AG04450 (cell line): ENCODE measurements around the gene MTA1. TPM values are rescaled to one million over a fixed set of nuclear protein-coding genes. Genes with fewer than 3 reads are reported as not detected.

ENCODE experiments used
- CTCF ChIA-PET: fragments of 300-600, 350-600 bp; formaldehyde crosslinking; extraction: SDS; loops from one replicate; lab custom pipeline; 2022; ENCODE audit warnings: antibody characterized with exemption, inconsistent platforms; lab: Charles Lee
- POLR2A ChIA-PET: fragments of 350-600 bp; formaldehyde crosslinking; extraction: SDS; loops from one replicate; lab custom pipeline; 2021; ENCODE audit warnings: antibody characterized with exemption, inconsistent platforms; lab: Yijun Ruan, JAX
- DNase-seq: peaks from one replicate; pipeline ENCODE4 v3.0.0-alpha.2; 2011; ENCODE audit warnings: low read depth, low spot score
- H3K27ac ChIP-seq: one replicate; pipeline ENCODE4 v1.5.1; 2012; ENCODE audit warnings: low read depth, low read length, control low read depth
- H3K27me3 ChIP-seq: one replicate; pipeline ENCODE4 v1.6.0; 2012; ENCODE audit warnings: low read length; ENCODE audit not compliant: control insufficient read depth, insufficient read depth
- H3K4me3 ChIP-seq: 2 replicates; pipeline ENCODE4 v1.5.1; 2011; ENCODE audit warnings: mild to moderate bottlenecking, low read depth, low read length, control low read depth
- H3K9me3 ChIP-seq: 2 replicates; pipeline ENCODE4 v1.5.1; 2012; ENCODE audit warnings: low read length; ENCODE audit not compliant: control insufficient read depth, insufficient read depth
- CTCF ChIP-seq: IDR thresholded peaks from 2 replicates; pipeline ENCODE4 v1.5.1; 2011; ENCODE audit warnings: low read depth, low read length, control low read depth, inconsistent platforms
- polyA plus RNA-seq: library from polyadenylated mRNA; depleted of rRNA; stranded (reverse); fragments of >200 nt; gene quantifications from 2 replicates; pipeline ENCODE4 v1.2.3, GENCODE V29; 2011

MTA1 gene
- polyA plus RNA-seq, 1 experiment = 36.0 TPM

- no peak for DNase-seq
- TF ChIP-seq CTCF = no peak
- Histone ChIP-seq H3K27me3 (no peaks in the 10 kb centered on the region), H3K9me3 (no peaks in the 10 kb centered on the region; the same call in 1 of the 2 replicates), H3K4me3 (no peak overlapping the region), H3K27ac (no peak overlapping the region)
- ChIA-PET CTCF (no interaction called here), POLR2A (no interaction called here)
These were observed 73.6 kb downstream of the MTA1 start for GRCh38 chr14:105492971-105493871.

DNA sequence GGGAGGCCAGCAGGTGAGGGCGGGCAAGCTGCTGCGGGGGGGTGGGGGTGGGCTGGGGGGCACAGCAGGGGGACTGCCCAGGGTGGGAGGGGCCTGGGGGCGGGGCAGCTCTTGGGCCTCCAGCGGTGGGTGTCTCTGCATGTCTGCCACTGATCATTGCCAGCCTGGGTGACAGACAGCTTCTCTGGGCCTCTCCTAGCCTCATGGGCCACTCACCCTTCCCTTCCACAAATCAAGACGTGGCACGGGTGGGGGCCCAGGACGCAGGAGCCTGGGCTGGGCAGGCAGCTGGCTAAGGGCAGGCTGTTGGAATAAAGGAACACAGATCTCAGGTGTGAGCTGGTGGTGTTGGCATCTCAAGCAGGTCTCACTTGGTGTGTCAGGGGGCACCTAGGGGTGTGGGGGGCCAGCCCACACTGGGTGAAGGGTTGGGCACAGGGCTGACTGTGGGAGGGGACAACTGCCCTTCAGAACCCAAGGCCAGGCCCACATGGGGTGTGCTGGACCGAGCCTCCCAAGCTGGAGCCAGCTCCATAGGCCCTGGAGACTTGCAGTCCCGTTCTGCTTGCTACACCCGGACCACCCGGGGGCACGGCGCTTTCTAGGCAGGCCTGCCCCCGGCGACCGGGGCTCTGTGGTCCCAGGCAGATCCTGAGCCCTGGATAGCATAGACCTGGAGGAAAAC, 74.4 kb downstream of the MTA1 start:
- ChIA-PET CTCF (no interaction called here), POLR2A (no interaction called here)
- Histone ChIP-seq H3K4me3 (no peak overlapping the region), H3K27ac (no peak overlapping the region), H3K27me3 (no peaks in the 10 kb centered on the region), H3K9me3 (no peaks in the 10 kb centered on the region; the same call in 1 of the 2 replicates)
- no peak for TF ChIP-seq CTCF
- DNase-seq = no peak

DNA sequence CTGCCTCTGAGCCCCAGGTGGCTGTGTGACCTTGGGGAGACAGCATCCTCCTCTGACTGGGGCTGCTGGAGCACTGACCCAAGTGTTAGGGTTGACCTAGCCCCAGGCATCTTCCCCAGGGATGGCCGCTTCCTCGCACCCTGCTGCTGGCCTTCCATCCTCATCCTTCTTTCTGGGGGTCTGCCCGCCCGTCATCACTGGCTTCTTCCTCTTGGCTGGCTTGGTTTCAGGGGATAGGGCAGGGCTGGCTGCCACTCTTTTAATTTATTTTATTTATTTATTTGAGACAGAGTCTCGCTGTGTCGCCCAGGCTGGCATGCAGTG, 74.9 kb downstream of the MTA1 start:
- no peak for TF ChIP-seq CTCF
- no peaks in the 10 kb centered on the region; the same call in 1 of the 2 replicates for H3K9me3 ChIP-seq
- POLR2A ChIA-PET = no interaction called here
- H3K4me3 ChIP-seq = no peak overlapping the region
- H3K27ac ChIP-seq = no peak overlapping the region
- CTCF ChIA-PET = no interaction called here
- H3K27me3 ChIP-seq = no peaks in the 10 kb centered on the region
- DNase-seq = no peak

DNA sequence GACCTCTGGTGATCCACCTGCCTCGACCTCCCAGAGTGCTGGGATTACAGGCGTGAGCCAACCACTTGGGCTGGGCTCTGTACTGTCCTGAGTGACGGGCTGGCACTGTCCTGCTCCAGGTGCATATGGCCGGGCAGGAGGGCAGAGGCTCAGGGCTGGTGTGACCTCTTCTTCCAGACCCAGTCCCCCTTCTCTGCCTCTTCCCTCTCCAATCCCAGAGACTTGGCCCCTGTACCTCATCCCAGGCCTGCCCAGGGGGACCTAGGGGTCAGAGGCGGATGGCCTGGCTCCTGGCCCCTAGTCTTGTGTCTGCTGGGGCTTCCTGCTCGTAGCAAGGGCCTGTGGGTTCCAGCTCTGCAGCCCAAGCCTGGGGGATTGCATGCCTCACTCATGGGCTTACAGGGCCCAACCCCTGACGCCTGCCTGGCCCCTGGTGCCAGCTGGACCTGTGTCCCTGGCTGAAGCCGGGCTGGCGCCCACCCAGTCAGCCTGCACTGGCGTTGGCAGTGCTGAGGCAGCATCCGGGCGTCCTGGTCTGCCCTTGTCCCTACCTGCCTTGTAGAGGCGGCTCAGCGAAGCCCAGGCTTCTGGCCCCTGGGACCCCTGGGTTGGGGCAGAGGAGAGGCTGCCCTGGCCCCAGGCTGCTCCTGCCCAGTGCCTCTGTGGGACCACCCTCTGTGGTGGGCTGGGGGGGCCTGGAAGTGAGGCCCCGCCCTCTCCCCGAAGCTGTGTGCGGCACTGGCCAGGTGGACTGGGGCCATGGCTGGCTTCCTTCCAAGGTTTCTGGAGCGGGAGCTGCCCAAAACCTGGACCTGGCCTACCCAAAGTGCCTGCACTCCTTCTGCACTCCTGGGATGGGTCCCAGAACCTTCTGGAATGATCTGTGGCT, 75.7 kb downstream of the MTA1 start:
- ChIA-PET CTCF (no interaction called here), POLR2A (no interaction called here)
- H3K4me3 ChIP-seq = no peak overlapping the region
- TF ChIP-seq CTCF = no peak
- no peak overlapping the region for H3K27ac ChIP-seq
- no peak for DNase-seq
- no peaks in the 10 kb centered on the region for H3K27me3 ChIP-seq
- no peaks in the 10 kb centered on the region; the same call in 1 of the 2 replicates for H3K9me3 ChIP-seq
